ENCODE results near the gene KRAS.
A peak's percentile ranks its signal among the peaks of the same experiment; 100 is the strongest.

The KRAS gene

DNA sequence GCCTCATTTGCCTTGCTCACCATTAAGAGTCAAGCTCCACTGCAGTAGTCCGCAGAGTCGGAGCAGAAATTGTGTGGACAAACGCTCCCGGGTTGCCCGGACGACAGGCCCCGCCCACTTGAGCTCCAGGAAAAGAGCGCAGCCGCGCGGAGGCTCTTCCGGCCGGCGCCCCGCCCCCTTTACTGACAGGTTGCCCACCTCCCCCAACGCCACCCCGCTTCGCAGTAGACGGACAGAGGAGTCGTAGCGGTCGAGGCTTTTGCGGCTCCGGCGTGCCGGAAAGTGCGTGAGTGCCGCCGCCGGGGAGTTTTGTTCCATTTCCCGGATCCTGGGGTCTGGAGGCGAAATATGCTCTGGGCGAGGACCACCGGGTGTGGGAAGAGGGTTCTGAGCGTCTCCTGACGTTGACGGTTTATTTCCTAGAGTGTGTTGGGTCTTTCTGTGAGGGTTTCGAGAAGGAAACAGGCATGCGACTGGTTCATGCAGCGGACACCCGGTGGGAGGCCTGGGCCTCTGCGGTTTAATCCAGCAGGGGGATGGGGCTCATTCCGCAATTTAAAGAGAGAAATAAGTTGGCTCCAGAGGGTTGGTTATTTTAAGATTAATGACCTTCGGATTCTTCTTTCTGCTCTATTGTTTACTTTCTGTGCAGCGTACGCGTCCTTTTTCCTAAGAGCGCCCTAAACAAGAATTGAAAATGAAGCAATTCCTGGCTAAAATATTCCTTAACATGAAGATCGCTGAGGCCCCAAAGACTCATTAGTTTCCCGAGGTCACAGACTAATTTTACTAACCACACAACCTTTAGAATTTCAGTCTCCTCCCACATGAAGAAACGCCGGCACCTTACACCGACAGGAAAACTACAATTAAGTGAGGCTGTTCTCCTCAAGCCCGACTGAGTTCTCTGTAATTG, 55.4 kb downstream of the KRAS start, which contains the start of the genes DNAI7 and ETFRF1:
DNAI7 (minus strand) TSS at position 105 of the 916 bp plus-strand sequence; CDS start at position 23, 82 bp downstream.
ETFRF1 (plus strand) TSS at position 182 of the 916 bp plus-strand sequence. CDS start 8,720 bp downstream, outside the sequence.
- DNase-seq (ENCODE audit: low spot score), result peak; percentile 87

DNA sequence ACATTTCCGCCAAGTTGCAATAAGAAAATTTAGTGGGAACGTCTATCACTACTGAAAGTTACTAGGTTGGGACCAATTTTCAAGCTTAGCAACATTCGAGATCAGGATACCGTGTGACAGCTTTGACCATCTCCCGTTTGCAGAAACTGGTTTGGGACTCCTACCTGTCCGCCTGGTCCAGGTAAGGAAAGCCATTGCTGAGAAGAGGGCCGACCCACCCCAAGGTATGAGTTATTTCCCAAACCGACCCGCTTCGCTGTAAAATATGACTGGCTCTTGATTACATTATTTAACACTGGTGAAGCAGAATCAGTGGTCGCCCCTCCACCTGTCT, 56.0 kb downstream of the KRAS start:
- DNase-seq (ENCODE audit: low spot score), result no peak

DNA sequence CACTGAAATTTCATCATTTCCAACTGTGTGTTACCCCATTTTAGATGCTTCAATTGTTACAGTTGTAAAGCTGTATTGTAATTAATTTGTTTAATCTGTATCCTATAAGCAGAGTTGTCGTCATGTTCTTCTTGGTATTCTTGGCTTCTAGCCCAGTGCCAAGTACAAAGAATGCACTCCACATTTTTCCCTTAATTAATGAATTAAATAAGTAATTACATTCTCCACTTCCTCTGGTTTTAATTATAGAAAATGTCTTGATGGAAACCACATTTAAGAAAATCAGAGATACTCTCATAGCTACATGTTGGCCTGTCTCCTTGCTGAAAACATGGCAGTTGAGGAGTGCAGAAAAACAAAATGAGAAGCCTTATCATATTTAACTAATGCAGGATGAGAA, 56.5 kb downstream of the KRAS start:
- no peak for DNase-seq (ENCODE audit: low spot score)

DNA sequence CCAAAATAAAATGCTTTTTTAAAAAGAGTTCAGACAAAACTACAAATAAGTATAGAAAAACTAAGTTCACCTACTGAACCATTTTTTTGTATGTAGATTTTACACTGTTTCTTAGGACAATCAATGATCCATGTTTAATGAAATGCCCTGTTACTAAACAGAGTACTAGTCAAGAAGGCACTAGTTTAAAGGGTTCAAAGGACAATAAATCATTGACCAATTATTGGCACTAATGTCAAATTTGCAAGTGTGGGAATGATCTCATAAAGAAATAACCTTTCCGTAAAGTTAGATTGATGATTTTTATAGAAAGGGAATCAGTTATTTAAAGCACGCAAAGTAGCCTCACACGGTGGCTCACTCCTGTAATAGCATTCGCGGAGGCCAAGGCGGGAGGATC, 59.9 kb downstream of the KRAS start:
- DNase-seq (ENCODE audit: low spot score), result no peak

DNA sequence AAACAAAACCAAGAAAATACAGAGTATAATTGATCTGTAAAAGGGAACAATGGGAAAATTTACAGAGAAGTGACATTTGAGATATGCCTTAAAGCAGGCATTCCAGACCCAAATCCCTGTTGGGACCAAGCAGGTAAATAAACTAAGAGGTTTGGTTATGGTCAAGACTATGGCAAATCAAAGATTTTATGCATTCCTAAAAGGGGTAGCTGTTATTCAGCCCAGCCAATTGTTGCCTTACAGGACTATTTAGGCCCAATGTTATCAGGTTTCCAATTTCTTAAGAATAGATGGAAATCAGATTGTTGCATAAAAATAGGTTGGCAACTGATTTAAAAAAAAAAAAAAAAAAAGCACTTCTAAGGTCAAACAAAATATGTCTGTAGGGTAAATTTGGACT, 61.1 kb downstream of the KRAS start:
- DNase-seq (ENCODE audit: low spot score), result peak; percentile 3

DNA sequence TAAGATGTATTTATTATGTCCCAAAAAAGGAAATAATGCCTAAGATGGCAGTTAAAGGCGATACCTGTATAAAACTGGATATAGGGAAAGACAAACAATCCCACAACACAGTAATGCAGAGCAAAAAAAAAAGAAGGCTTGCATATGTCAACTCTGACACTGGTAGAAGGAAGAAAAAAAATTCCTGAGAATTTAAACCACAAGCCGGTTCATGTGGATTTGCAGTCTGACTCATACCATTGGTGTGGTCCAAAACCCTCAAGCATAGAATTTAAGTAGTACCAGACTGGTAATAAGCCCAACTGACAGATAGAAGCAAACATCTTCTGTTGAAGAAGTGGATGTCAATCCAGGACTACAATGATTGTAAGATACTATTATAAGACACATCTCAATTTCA, 62.9 kb downstream of the KRAS start:
- peak; percentile 53 for DNase-seq (ENCODE audit: low spot score)

DNA sequence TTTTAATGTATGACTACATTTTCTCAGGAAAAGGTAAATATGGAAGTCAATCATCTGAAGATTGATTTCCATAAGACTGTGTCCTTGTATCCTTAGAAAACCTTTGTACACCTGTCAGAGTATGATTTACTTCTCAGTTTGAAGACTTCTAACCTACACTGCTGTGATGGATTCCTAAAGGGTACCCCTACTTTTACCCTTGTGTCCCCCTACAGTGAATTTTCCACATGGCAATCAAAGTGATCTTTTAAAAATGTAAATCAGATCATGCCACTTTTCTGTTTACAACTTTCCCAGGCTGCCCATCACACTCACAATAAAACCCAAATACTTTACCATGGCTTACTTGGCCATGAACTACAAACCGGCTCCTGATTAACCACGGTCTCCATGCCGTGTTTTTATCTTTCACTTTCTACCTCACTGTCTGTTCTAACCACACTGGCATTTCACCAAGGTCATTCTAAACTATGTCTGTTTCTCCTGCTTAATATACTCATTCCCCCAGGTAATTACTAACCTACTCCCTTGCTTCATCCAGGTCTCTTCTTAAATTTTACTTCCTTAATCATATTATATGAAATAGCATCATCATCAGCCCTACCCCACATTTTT, 63.8 kb downstream of the KRAS start:
- no peak for DNase-seq (ENCODE audit: low spot score)

DNA sequence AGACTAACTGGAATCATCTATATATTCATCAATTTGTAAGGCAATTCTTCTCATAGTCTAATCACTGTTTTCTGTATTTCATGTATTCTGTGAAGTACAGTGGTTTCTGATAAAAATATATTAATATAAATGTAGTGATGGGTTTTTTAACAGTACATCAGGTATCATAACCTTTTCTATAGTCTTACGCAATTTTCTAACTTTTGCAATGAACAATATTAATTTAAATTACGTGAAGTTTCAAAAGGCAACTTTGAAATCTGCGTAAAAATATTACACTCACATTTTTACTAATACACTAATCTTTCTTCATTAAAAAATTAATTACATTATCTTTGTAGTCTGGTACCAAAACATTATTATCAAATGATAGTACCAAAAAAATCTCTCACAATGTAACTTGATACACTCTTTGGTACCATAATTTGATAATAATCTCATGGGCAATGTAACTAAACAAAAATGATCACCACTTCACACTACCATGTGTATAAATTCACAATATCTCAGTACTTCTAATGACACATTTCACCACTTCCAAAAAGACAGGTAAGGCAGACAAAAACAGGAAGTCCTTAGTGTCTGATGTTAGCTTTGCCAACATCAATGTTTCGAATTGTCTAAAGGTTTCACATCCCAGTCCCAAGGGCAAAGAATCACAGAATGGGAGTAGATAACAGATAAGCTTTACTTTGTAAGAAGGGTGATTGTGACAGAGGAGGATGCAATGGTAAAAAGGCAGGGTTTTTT, 64.5 kb downstream of the KRAS start:
- DNase-seq (ENCODE audit: low spot score), result no peak

DNA sequence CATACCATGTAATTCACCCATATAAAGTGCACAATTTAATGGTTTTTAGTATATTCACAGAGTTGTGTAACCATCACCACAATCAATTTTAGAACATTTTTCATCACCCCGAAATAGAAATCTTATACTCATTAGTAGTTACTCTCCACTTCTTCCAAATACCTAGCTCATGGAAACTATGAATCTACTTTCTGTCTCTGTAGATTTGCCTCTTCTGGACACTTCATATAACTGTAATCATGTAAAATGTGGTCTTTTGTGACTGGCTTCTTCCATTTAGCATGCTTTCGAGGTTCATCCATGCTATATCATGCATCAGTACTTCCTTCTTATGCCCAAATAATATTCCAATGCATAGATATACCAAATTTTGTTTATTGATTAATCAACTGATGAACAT, 66.6 kb downstream of the KRAS start:
- DNase-seq (ENCODE audit: low spot score), result no peak

DNA sequence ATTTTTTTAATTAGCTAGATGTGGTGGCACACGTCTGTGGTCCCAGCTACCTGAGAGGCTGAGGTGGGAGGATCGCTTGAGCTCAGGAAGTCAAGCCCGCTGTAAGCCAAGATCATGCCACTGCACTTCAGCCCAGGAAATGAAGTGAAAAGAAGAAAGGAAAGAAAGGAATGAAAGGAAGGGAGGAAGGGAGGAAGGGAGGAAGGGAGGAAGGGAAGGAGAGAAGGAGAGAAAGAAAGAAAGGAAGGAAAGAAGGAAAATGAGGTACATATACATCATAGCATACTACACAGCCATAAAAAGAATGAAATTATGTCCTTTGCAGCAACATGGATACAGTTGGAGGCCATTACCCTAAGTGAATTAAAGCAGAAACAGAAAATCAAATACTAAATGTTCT, 68.0 kb downstream of the KRAS start:
- DNase-seq (ENCODE audit: low spot score), result no peak

DNA sequence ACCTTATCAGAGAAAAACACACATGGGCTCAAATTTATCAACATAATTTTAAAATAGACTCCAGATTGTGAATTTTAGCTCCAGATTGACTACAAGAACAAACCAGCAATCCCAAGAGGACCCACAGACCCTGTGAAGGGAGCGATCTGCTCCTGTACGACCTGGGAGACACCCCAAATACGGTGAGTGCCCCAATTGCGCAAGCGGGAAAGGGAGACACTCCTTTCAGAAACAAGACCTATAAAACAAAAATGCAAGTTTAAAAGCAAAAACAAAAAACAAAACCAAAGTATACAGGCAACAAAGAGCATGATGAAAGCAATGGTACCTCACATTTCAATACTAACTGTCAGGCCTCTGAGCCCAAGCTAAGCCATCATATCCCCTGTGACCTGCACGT, 87.9 kb downstream of the KRAS start:
- DNase-seq (ENCODE audit: low spot score), result no peak

DNA sequence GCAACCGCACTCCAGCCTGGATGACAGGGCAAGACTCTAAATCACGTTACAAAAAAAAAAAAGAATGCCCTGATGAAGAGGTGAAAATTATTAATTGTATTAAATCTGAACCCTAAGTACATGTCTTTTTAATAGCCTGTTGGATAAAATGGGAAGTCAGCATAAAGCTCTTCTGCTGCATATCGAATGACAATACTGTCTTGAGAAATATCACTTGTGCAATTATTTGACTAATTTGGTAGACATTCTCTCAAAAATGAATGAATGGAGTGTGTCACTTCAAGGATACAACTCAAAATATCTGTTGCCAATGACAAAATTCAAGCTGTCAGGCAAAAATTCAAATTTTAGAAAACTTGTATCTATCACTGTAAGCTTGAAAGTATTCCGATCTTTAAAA, 94.7 kb downstream of the KRAS start:
- DNase-seq (ENCODE audit: low spot score), result no peak

DNA sequence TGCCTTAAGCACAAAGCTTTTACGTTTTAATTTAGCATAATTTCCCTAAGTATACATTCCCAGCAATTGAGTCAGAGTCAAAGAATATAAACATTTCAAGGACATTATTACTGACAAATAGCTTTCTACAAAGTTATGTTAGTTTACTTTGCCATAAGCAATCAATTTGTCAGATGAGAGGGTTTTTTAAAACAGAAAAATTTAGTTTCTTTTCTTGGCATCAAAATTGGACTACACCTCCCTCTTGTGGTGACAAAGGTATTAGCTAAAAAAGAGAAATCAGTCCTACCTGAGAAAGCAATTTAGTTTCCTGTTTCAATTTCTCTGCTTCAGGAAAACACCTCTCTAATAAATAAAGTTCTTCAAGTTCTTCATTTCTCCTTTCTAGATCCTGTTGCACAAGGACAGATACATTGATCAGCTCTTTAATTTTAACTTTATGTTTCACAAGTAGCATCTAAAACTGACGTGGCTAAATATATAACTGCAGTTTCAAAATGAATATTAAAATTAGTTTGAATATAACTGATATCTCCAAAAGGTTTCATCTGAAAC, 95.6 kb downstream of the KRAS start:
- DNase-seq (ENCODE audit: low spot score), result peak; percentile 15
